WTC11 (cell line): ENCODE results near the gene DEPDC4. TPM values are rescaled to one million over a fixed set of nuclear protein-coding genes. Genes with fewer than 3 reads are reported as not detected.
A peak's percentile ranks its signal among the peaks of the same experiment; 100 is the strongest.

ENCODE experiments used
- ATAC-seq: fragments of 200-7000 bp; cut with Tn5 transposase; 2 replicates; pipeline ENCODE4 v1.10.0; 2021; ENCODE audit warnings: mild to moderate bottlenecking, moderate library complexity
- CTCF ChIA-PET: fragments of 300-600 bp; sonication (Branson Sonifier 250); formaldehyde crosslinking; loops from one replicate; lab custom pipeline; 2021; ENCODE audit warnings: antibody characterized with exemption; lab: Charles Lee
- POLR2A ChIA-PET: fragments of 350-600 bp; sonication (Branson Sonifier 250); formaldehyde crosslinking; loops from one replicate; lab custom pipeline; 2021; ENCODE audit warnings: antibody characterized with exemption; lab: Charles Lee
- DNase-seq: peaks from one replicate; pipeline ENCODE4 v3.0.0; 2021; ENCODE audit warnings: low spot score
- H3K27ac Mint-ChIP-seq: 2 replicates; pipeline ENCODE4 v1.8.0; 2021; ENCODE audit warnings: mixed read lengths
- H3K27me3 Mint-ChIP-seq: 2 replicates; pipeline ENCODE4 v1.8.0; 2021; ENCODE audit warnings: low read depth, mild to moderate bottlenecking, moderate library complexity, mixed read lengths
- H3K36me3 Mint-ChIP-seq: 2 replicates; pipeline ENCODE4 v1.8.0; 2021; ENCODE audit warnings: mixed read lengths
- H3K4me1 Mint-ChIP-seq: 2 replicates; pipeline ENCODE4 v1.8.0; 2022; ENCODE audit warnings: mixed read lengths
- H3K4me3 Mint-ChIP-seq: 2 replicates; pipeline ENCODE4 v1.8.0; 2021; ENCODE audit warnings: mild to moderate bottlenecking, moderate library complexity, mixed read lengths
- H3K9me3 Mint-ChIP-seq: 2 replicates; pipeline ENCODE4 v1.8.0; 2021; ENCODE audit warnings: mixed read lengths
- CBFB ChIP-seq: sonication (generic); formaldehyde crosslinking; IDR thresholded peaks from 2 replicates; pipeline ENCODE4 v1.8.1; 2022; ENCODE audit warnings: mild to moderate bottlenecking, low read depth, missing genetic modification reagents
- CREB1 ChIP-seq: sonication (generic); formaldehyde crosslinking; IDR thresholded peaks from 2 replicates; pipeline ENCODE4 v1.8.0; 2023; ENCODE audit warnings: mild to moderate bottlenecking, missing genetic modification reagents
- ETV6 ChIP-seq: sonication (generic); formaldehyde crosslinking; IDR thresholded peaks from 2 replicates; pipeline ENCODE4 v1.8.1; 2022; ENCODE audit warnings: mild to moderate bottlenecking, missing genetic modification reagents
- FOXK1 ChIP-seq: sonication (generic); formaldehyde crosslinking; IDR thresholded peaks from 2 replicates; pipeline ENCODE4 v1.8.0; 2022; ENCODE audit warnings: mild to moderate bottlenecking, moderate library complexity, missing genetic modification reagents
- FOXP1 ChIP-seq: sonication (generic); formaldehyde crosslinking; IDR thresholded peaks from 2 replicates; pipeline ENCODE4 v1.8.0; 2022; ENCODE audit warnings: missing genetic modification reagents, mild to moderate bottlenecking, moderate library complexity, borderline replicate concordance
- GABPB1 ChIP-seq: sonication (generic); formaldehyde crosslinking; IDR thresholded peaks from 2 replicates; pipeline ENCODE4 v1.8.1; 2023; ENCODE audit warnings: mild to moderate bottlenecking, missing genetic modification reagents
- HMGA2 ChIP-seq: fragments of 250-450 bp; sonication (Bioruptor Pico); IDR thresholded peaks from 2 replicates; pipeline ENCODE4 v1.4.0; 2021; ENCODE audit warnings: mild to moderate bottlenecking, moderate library complexity
- IRF2 ChIP-seq: sonication (generic); formaldehyde crosslinking; IDR thresholded peaks from 2 replicates; pipeline ENCODE4 v1.8.0; 2022; ENCODE audit warnings: low read depth, missing genetic modification reagents, borderline replicate concordance
- MXD4 ChIP-seq: fragments of 250-450 bp; sonication (Bioruptor Pico); IDR thresholded peaks from 2 replicates; pipeline ENCODE4 v1.8.0; 2021; ENCODE audit warnings: mild to moderate bottlenecking, moderate library complexity, borderline replicate concordance
- NFE2L1 ChIP-seq: sonication (generic); formaldehyde crosslinking; IDR thresholded peaks from 2 replicates; pipeline ENCODE4 v1.8.1; 2023; ENCODE audit warnings: missing genetic modification reagents
- OVOL2 ChIP-seq: fragments of 250-450 bp; sonication (Bioruptor Pico); IDR thresholded peaks from 2 replicates; pipeline ENCODE4 v1.9.0; 2021; ENCODE audit warnings: mild to moderate bottlenecking, borderline replicate concordance
- RORB ChIP-seq: fragments of 250-450 bp; sonication (Bioruptor Pico); IDR thresholded peaks from 2 replicates; pipeline ENCODE4 v1.9.0; 2021; ENCODE audit warnings: mild to moderate bottlenecking
- SMAD4 ChIP-seq: sonication (generic); formaldehyde crosslinking; IDR thresholded peaks from 2 replicates; pipeline ENCODE4 v1.8.0; 2022; ENCODE audit warnings: mild to moderate bottlenecking, missing genetic modification reagents
- SP1 ChIP-seq: sonication (generic); formaldehyde crosslinking; conservative IDR thresholded peaks from 2 replicates; pipeline ENCODE4 v1.8.1; 2022; ENCODE audit warnings: missing genetic modification reagents
- ZNF317 ChIP-seq: sonication (generic); formaldehyde crosslinking; IDR thresholded peaks from 2 replicates; pipeline ENCODE4 v1.8.1; 2023; ENCODE audit warnings: low read depth, mild to moderate bottlenecking, moderate library complexity, missing genetic modification reagents, borderline replicate concordance
- ZNF416 ChIP-seq: fragments of 250-450 bp; sonication (Bioruptor Pico); IDR thresholded peaks from 2 replicates; pipeline ENCODE4 v1.9.0; 2021; ENCODE audit warnings: mild to moderate bottlenecking, inconsistent platforms
- total RNA-seq: library from RNA; stranded (reverse); gene quantifications from 3 replicates; pipeline ENCODE4 v1.2.3, GENCODE V29; 2021
- TF ChIP-seq, protein P1 (sequence below): sonication (generic); formaldehyde crosslinking; IDR thresholded peaks from 2 replicates; pipeline ENCODE4 v1.8.1; 2022; ENCODE audit warnings: missing genetic modification reagents, borderline replicate concordance
- TF ChIP-seq, protein P2 (sequence below): fragments of 200-600 bp; IDR thresholded peaks from 2 replicates; pipeline ENCODE4 v1.8.0; 2022; ENCODE audit warnings: antibody characterized with exemption
- TF ChIP-seq, protein P3 (sequence below): sonication (generic); formaldehyde crosslinking; IDR thresholded peaks from 2 replicates; pipeline ENCODE4 v1.8.0; 2022; ENCODE audit warnings: mild to moderate bottlenecking, missing genetic modification reagents
- TF ChIP-seq, protein P4 (sequence below): fragments of 250-450 bp; sonication (Bioruptor Pico); IDR thresholded peaks from 2 replicates; pipeline ENCODE4 v1.8.0; 2021; ENCODE audit warnings: mild to moderate bottlenecking
- TF ChIP-seq, protein P5 (sequence below): fragments of 250-450 bp; sonication (Bioruptor Pico); conservative IDR thresholded peaks from 2 replicates; pipeline ENCODE4 v1.9.0; 2021; ENCODE audit warnings: mild to moderate bottlenecking
- TF ChIP-seq, protein P6 (sequence below): sonication (generic); formaldehyde crosslinking; IDR thresholded peaks from 2 replicates; pipeline ENCODE4 v1.8.1; 2023; ENCODE audit warnings: mild to moderate bottlenecking, missing genetic modification reagents, borderline replicate concordance
- TF ChIP-seq, protein P7 (sequence below): sonication (generic); formaldehyde crosslinking; conservative IDR thresholded peaks from 2 replicates; pipeline ENCODE4 v1.8.1; 2023; ENCODE audit warnings: mild to moderate bottlenecking, low read depth, missing genetic modification reagents, moderate library complexity

Gene DEPDC4
- total RNA-seq, 1 experiment from 2014 or later, result 5.5 TPM

DNA sequence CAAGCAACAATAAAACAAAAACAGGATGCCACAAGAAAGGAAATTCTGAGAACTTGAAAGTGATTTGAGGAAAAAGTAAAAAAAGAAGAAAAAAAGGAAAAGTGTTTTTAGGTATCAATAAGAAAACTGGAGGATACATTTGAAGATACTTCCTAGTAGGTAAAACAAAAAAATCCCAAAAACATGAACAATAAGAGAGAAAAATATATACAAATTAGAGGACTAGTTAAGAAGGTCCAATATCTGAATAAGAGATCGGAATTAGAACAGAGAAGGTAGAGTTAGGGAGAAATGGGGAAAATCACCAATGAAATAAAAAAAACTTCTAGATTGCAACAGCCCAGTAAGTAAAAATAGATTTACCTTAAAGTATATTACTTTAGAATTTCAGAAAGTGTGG lies 8.8 kb downstream of the DEPDC4 start (continued):
- TF ChIP-seq, protein P1, sequence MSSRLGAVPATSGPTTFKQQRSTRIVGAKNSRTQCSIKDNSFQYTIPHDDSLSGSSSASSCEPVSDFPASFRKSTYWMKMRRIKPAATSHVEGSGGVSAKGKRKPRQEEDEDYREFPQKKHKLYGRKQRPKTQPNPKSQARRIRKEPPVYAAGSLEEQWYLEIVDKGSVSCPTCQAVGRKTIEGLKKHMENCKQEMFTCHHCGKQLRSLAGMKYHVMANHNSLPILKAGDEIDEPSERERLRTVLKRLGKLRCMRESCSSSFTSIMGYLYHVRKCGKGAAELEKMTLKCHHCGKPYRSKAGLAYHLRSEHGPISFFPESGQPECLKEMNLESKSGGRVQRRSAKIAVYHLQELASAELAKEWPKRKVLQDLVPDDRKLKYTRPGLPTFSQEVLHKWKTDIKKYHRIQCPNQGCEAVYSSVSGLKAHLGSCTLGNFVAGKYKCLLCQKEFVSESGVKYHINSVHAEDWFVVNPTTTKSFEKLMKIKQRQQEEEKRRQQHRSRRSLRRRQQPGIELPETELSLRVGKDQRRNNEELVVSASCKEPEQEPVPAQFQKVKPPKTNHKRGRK, result no peak
- TF ChIP-seq CREB1 (CRISPR knock-in tag) (no peak), ETV6 (no peak), SP1 (no peak), IRF2 (no peak)

DNA sequence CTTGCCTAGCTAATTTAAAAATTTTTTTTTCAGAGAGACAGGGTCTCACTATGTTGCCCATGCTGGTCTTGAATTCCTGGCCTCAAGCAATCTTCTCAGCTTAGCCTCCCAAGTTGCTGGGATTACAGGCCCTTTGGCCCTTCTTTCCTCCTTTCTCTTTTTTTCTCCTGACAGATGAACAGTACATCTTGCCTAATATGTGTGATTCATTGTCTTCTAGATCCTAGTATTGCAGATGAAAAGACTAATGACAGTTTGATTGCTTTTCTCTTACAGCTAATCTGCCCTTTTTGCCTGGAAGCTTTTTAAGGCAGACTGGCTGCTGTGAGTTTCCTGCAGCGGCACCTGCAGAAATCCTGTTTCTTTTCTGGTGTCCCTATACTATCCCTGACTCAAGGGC lies 12.0 kb downstream of the DEPDC4 start:
- POLR2A ChIA-PET, result no interaction called here
- CTCF ChIA-PET, result no interaction called here
- TF ChIP-seq ZNF317 (CRISPR knock-in tag), result no peak
- no peak for TF ChIP-seq SMAD4
- TF ChIP-seq, protein P2, sequence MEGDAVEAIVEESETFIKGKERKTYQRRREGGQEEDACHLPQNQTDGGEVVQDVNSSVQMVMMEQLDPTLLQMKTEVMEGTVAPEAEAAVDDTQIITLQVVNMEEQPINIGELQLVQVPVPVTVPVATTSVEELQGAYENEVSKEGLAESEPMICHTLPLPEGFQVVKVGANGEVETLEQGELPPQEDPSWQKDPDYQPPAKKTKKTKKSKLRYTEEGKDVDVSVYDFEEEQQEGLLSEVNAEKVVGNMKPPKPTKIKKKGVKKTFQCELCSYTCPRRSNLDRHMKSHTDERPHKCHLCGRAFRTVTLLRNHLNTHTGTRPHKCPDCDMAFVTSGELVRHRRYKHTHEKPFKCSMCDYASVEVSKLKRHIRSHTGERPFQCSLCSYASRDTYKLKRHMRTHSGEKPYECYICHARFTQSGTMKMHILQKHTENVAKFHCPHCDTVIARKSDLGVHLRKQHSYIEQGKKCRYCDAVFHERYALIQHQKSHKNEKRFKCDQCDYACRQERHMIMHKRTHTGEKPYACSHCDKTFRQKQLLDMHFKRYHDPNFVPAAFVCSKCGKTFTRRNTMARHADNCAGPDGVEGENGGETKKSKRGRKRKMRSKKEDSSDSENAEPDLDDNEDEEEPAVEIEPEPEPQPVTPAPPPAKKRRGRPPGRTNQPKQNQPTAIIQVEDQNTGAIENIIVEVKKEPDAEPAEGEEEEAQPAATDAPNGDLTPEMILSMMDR, result no peak
- TF ChIP-seq GABPB1 (CRISPR knock-in tag), result no peak
- no peak for TF ChIP-seq RORB (CRISPR knock-in tag)
- no peak for TF ChIP-seq ZNF416 (CRISPR knock-in tag)
- no peak for TF ChIP-seq OVOL2 (CRISPR knock-in tag)
- TF ChIP-seq, protein P3, sequence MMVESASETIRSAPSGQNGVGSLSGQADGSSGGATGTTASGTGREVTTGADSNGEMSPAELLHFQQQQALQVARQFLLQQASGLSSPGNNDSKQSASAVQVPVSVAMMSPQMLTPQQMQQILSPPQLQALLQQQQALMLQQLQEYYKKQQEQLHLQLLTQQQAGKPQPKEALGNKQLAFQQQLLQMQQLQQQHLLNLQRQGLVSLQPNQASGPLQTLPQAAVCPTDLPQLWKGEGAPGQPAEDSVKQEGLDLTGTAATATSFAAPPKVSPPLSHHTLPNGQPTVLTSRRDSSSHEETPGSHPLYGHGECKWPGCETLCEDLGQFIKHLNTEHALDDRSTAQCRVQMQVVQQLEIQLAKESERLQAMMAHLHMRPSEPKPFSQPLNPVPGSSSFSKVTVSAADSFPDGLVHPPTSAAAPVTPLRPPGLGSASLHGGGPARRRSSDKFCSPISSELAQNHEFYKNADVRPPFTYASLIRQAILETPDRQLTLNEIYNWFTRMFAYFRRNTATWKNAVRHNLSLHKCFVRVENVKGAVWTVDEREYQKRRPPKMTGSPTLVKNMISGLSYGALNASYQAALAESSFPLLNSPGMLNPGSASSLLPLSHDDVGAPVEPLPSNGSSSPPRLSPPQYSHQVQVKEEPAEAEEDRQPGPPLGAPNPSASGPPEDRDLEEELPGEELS, result no peak
- TF ChIP-seq, protein P4, sequence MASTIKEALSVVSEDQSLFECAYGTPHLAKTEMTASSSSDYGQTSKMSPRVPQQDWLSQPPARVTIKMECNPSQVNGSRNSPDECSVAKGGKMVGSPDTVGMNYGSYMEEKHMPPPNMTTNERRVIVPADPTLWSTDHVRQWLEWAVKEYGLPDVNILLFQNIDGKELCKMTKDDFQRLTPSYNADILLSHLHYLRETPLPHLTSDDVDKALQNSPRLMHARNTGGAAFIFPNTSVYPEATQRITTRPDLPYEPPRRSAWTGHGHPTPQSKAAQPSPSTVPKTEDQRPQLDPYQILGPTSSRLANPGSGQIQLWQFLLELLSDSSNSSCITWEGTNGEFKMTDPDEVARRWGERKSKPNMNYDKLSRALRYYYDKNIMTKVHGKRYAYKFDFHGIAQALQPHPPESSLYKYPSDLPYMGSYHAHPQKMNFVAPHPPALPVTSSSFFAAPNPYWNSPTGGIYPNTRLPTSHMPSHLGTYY (CRISPR knock-in tag), result no peak
- TF ChIP-seq CBFB (CRISPR knock-in tag), result no peak
- no peak for TF ChIP-seq HMGA2 (CRISPR knock-in tag)
- TF ChIP-seq, protein P5, sequence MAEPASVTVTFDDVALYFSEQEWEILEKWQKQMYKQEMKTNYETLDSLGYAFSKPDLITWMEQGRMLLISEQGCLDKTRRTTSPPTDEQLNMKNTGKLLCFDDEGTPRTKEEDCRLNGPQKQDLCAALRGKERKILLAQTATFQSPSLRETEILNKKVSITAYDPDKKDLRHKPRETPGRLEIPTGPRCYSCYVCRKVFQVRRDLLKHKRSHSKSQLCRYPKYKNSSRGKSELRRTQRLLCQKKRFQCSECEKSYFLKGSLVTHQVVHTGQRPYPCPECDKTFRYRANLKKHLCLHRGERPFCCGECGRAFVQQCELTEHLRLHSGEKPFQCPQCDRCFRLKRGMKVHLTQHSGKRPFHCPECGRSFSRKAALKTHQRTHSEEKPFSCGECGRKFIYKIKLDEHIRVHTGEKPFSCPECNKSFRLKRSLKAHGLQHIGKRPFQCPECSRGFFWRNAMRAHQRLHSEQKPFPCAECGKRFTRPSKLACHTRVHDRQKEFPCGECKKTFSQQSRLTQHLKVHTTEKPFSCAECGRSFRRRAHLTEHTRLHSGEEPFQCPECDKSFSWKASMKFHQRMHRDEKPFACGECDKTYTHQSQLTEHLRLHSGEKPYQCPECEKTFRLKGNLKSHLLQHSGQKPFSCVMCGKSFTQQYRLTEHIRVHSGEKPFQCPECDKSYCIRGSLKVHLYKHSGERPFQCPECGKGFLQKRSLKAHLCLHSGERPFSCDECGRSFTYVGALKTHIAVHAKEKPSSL (CRISPR knock-in tag), result no peak
- no peak for TF ChIP-seq FOXP1 (CRISPR knock-in tag)
- TF ChIP-seq NFE2L1 (CRISPR knock-in tag), result no peak
- TF ChIP-seq, protein P6, sequence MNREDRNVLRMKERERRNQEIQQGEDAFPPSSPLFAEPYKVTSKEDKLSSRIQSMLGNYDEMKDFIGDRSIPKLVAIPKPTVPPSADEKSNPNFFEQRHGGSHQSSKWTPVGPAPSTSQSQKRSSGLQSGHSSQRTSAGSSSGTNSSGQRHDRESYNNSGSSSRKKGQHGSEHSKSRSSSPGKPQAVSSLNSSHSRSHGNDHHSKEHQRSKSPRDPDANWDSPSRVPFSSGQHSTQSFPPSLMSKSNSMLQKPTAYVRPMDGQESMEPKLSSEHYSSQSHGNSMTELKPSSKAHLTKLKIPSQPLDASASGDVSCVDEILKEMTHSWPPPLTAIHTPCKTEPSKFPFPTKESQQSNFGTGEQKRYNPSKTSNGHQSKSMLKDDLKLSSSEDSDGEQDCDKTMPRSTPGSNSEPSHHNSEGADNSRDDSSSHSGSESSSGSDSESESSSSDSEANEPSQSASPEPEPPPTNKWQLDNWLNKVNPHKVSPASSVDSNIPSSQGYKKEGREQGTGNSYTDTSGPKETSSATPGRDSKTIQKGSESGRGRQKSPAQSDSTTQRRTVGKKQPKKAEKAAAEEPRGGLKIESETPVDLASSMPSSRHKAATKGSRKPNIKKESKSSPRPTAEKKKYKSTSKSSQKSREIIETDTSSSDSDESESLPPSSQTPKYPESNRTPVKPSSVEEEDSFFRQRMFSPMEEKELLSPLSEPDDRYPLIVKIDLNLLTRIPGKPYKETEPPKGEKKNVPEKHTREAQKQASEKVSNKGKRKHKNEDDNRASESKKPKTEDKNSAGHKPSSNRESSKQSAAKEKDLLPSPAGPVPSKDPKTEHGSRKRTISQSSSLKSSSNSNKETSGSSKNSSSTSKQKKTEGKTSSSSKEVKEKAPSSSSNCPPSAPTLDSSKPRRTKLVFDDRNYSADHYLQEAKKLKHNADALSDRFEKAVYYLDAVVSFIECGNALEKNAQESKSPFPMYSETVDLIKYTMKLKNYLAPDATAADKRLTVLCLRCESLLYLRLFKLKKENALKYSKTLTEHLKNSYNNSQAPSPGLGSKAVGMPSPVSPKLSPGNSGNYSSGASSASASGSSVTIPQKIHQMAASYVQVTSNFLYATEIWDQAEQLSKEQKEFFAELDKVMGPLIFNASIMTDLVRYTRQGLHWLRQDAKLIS (CRISPR knock-in tag), result no peak
- TF ChIP-seq, protein P7, sequence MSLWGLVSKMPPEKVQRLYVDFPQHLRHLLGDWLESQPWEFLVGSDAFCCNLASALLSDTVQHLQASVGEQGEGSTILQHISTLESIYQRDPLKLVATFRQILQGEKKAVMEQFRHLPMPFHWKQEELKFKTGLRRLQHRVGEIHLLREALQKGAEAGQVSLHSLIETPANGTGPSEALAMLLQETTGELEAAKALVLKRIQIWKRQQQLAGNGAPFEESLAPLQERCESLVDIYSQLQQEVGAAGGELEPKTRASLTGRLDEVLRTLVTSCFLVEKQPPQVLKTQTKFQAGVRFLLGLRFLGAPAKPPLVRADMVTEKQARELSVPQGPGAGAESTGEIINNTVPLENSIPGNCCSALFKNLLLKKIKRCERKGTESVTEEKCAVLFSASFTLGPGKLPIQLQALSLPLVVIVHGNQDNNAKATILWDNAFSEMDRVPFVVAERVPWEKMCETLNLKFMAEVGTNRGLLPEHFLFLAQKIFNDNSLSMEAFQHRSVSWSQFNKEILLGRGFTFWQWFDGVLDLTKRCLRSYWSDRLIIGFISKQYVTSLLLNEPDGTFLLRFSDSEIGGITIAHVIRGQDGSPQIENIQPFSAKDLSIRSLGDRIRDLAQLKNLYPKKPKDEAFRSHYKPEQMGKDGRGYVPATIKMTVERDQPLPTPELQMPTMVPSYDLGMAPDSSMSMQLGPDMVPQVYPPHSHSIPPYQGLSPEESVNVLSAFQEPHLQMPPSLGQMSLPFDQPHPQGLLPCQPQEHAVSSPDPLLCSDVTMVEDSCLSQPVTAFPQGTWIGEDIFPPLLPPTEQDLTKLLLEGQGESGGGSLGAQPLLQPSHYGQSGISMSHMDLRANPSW, result no peak
- no peak for TF ChIP-seq FOXK1
- no peak for TF ChIP-seq MXD4 (CRISPR knock-in tag)

More for the DNA sequence above, 12.0 kb downstream of the DEPDC4 start:
- H3K4me1 Mint-ChIP-seq, result no peaks in the 10 kb centered on the region
- H3K36me3 Mint-ChIP-seq, result no peaks in the 10 kb centered on the region; the same call in 1 of the 2 replicates
- H3K27me3 Mint-ChIP-seq, result no peaks in the 10 kb centered on the region
- DNase-seq (no peak), ATAC-seq (no peak)
- H3K4me3 Mint-ChIP-seq, result no peak overlapping the region
- peak overlapping the region; percentile 0; the same call in 1 of the 2 replicates for H3K27ac Mint-ChIP-seq
- H3K9me3 Mint-ChIP-seq, result no peaks in the 10 kb centered on the region
